Activated naive CD4-positive, alpha-beta T cell treated with anti-CD3 and anti-CD28 coated beads, Interleukin-2, amount 50 U/mL, for 16 hours (primary cell): ENCODE data around the gene UST.
"Not testable (repeated sequence)": the region's sequence is repeated elsewhere in the genome, so short reads cannot be mapped to it uniquely, and the experiment has no call there.

Experiments used
- DNase-seq: peaks from one replicate; pipeline ENCODE4 v3.0.0-alpha.2; 2020

Gene UST

GRCh38 chr6:148912252-148912651, 165.4 kb downstream of the UST start:
- DNase-seq = no peak

- no peak for DNase-seq
Measured at GRCh38 chr6:148915810-148916209, 169.0 kb downstream of the UST start.

DNA sequence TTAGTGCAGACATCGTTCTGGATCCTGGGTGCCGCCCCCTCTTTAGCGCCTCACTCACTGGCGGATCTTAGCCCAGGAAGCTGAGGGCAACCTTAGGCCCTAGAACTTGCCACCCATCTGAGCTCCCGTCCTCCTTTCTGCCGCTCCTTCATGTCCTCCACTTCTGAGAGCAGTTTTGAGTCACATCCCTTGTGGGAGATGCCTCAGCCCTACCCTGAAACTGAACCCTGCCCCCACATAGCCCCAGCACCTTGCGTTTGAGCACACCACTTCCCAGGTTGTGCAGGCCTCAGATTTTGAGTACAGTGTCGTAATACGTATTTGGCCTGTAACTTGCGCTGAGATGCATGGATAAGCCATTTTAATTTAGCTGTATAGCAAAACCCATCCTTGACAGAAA, 169.7 kb downstream of the UST start:
- DNase-seq = not testable (repeated sequence)

GRCh38 chr6:148924226-148925012, 177.6 kb downstream of the UST start:
- no peak for DNase-seq

DNA sequence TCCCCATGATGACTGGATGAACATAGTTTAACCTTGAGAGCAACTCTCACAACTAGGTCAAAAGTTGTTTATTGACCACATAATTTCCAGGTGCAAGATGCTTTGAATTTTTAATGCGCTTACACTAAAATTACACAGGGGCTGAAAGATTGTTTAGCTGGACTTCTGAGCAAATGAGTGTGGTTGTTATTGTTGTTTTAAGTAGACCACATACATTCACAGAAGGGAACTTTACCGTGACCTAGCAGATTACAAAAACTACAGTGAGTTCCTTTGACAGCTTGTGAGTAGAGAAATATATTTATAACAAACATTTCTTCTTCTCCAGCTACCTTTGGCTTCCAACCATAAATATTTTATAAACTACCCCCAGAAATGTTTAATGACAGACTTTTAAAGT, 178.9 kb downstream of the UST start:
- DNase-seq = no peak

- DNase-seq = no peak
Measured at GRCh38 chr6:148926478-148926877, 179.6 kb downstream of the UST start.

DNA sequence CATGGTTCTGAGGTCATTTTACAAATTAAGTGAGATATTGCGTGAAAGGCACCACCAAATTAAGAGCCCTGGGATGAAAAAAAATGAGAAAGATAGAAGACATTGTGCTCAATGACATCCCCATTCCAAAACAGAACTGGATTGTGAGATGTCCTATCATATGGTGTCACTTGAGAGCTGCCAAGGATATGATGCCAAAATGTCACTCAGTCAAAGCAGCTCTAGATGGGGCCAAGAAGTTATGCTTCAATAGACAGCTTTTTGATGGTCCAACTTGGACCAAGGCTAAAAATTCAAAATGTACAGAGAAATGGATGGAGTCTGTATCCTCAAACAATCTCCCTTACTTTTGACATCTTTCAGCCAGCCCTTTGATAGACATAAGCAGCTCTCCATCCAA, 180.8 kb downstream of the UST start:
- DNase-seq = no peak

GRCh38 chr6:148928811-148929210, 182.0 kb downstream of the UST start:
- DNase-seq = no peak

DNA sequence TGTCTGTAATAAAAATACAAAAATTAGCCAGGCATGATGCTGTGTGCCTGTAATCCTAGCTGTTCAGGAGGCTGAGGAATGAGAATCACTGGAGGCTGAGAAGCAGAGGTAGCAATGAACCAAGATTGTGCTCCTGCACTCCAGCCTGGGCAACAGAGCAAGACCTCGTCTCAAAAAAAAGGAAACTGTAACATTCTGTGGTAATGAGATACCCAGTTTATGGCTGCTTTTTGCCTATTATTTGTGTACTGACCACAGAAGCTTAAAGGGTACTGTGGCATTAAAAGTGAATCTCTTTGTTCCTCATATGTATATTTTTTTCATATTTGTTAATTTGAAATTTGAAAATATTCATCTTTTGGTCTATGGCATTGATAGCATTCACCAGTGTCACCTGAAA, 185.4 kb downstream of the UST start:
- no peak for DNase-seq

DNA sequence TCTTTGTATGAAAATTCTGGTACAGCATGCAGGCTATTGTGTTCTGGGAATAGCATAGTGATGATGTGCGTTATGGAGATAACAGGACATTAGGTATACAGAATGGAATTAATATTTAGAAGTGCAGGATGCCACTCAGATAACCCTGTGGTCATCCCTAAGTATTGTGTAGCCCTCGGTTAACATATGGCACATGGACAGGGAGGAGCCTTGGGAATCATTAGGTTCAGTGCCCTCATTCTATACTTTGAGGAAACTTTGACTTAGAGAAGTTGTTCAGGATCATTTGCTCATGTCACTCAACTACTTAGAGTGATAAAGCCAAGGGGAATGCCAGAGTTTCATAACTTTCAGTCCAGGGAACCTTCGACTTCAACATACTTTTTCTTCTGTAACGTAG, 185.9 kb downstream of the UST start:
- DNase-seq = no peak

DNA sequence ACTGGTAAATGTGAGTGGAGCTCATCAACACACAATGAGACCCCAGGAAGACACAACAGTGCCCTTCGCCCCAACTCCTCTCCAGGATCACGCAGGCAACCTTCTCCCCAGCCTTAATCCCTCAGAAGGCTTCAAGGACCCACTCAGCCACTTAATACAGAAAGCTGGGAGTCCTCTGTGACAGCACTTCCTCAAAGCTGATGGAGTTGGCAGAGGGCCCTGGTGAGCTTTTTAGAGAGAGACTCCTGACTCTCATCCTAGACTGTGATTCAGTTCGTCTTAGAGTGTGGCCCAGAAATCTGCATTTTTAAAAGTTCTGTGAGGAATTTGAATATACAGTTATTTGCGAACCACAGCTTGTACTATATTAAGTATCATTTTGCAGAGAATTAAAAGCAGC, 187.7 kb downstream of the UST start:
- no peak for DNase-seq

DNA sequence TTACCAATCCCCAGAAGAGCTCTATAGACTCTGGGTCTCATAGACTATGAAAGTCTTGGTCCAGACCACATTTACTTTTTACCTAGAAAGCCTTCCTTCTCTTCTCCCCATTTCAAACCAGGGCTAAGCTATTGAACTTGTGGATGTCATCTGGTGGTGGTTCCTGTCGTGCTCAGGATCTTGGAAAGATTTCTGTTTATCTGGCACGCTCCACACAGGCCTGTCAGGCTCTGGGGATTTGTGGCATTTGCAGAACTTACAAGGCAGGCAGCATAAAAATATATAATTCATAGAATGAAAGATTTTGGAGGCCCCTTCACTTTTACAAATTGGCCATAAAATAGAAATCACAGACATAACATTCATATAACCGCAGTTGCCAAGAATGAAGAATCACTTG, 188.1 kb downstream of the UST start:
- DNase-seq = no peak

DNA sequence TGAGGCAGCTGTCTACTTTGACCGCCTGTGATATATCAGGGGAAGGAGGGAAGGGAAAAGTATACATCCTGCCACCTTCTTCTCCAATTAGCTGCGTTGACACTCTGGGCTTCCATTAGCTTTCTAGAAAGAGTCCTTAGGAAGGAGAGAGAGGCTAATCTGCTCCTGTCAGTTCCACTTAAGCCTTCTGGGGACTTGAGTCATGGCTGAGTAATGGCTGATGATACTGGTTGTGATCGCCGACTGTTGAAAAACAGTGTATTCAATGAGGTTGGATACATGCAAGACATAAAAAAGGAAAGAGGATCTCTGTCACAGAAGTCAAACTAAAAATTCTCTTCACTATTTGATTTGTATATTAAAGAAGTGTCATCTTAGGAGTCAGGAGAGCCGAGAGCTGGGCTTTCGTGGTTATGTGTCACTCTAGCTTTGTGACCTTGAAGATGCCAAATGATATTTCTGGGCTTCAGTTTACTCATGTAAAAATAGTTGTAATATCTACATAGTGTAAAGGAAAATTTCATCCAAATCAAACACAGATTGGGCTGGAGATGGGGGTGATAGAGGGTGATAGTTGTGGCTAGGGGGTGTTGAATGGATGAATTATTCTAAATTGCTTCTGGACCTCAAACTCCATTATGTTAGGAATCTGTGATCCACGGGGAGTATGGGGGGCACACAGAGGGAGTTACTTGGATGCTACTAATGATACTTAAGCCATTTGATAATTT, 189.0 kb downstream of the UST start:
- no peak for DNase-seq

DNA sequence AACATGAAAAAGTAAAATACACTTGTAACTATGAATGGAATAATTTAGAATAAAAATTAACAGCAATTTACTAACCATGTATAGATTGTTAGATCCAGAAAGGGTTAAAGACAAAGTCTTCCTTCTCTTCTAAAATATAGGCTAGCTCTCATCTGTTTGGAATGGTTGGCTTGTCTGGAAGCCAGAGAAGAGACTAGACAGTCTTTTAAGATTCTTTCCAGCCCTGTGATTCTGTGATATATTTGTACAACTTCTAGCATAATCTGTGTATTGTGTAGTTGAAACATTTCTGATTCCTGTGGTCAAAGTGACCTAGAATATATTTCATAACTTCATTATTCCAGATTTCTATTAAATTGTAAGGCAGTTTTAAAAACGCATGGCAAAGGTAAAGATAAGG, 196.6 kb downstream of the UST start:
- no peak for DNase-seq

- DNase-seq = no peak
Measured at GRCh38 chr6:148944608-148945007, 197.8 kb downstream of the UST start.

DNA sequence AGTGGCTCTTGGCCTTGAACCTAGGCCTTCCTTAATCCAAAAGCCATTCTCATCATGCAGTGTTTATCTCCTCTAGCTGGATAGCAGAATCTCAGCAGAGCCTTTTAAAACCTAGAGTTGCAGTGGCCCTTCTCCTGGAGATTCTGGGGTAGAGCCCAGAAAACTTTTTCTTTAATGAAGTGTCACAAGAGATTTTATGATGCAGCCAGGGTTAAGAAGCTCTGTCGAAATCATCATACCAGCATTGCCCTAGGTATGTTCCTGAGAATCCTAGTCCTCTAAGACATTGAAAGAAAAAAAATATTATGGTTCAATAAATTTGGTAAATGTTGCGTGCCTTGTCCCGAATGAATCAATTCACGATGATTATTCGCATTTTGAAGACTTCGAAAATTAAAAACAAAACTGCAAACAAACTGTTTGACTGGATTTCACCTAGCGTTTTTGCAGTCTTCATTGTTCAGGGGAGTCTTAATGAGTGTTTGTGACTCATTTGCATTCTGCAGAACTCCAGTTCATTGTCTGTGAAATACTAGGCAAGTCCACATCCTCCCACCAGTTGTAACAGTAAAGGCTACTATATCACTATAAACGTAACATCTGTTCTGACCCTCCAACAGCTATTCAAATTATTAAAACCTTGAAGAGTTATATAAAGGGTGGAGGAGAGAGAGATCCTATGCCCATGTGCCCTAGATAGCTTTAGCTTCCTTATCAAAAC, 198.6 kb downstream of the UST start:
- DNase-seq = no peak

- peak; percentile 73 for DNase-seq
Measured at GRCh38 chr6:148947621-148948444, 201.0 kb downstream of the UST start.

DNA sequence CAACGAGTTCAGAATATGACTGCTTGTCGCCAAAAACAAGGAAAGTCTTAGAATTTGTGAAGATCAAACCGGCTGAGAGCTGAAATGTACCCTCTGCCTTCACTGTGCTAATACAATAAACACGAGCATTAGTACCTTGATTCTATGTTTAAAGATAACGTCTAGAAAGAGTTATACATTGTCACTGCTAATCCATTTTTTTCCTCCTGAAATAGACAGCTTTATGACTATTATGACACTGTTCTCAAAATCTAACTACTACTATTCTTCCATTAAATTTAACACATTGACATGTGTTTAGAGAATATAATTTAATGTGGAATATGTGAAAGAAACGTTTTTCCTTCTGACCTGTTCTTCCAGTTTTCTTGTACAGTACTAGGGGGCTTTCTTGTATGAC, 204.8 kb downstream of the UST start:
- DNase-seq = no peak

DNA sequence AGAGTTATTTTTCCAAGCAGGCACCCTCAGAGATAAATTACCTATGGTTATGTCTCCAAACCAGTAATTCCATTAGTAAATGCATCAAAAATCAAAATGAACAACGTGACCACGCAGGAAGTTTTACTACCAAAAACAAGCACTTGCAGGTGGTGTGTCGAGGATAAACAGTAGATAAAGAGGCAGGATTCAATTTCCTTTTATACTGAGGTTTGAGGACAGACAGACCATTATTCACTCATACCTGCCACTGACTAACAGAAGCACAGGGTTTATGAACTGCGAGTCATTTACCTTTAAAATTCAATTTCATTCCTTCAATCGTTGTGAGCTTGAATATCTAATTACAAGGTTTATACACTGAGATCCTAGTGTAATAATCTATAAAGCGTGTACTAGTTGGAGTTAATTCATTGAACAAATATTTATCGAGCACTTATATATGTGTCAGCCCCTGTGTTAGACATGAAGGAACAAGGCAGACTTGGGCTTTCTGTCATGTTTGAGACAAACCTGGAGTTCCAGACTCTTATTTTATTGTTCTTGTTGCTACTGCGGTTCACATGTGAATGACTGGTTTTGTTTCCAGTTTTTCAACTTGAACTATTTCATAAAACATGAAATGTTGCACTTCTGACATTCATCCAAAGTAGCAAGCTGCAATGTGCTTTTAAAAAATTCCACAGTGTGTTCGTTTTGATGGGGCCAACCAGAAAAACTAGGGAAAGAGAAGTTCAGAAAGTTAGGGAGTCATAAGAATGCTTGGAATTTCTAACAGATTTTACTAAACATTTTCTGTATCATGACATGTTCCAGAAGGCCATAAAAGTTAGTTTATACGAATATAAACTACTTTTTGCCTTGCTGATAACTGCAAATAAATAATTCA, 205.6 kb downstream of the UST start:
- DNase-seq = no peak

DNA sequence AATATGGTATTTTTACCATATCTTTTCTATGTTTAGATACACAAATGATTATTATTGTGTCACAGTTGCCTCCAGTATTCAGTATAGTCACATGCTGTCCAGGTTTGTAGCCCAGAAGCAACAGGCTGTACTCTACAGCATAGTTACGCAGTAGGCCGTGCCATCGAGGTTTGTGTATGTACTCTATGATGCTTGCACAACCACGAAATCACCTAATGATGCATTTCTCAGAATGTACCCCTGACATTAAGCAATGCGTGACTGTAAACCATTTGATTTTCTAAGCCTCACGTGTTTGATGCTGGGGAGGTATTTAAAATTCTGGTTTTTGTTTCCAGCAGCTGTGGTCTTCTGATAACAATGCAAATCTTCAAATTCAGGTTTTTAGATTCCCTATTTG, 207.6 kb downstream of the UST start:
- no peak for DNase-seq

DNA sequence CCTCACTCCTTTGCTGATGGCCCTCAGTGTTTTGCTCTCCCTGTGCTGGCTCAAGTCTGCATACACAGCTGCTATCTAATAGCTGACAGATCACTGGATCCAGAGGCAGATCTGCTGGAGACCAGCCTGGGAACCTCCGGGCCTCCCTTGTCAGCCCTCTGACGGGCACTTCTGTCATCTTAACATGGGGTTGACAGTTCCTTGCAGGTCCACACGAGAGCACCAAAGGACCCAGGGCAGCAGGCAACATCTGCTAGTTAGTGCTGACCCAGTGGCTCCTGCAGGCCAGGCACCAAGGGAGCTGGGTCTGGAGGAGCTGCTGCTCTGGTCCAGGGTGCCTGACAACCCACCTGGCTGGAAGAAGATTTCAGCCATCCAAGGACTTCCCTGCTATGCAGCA, 208.1 kb downstream of the UST start:
- DNase-seq = no peak

DNA sequence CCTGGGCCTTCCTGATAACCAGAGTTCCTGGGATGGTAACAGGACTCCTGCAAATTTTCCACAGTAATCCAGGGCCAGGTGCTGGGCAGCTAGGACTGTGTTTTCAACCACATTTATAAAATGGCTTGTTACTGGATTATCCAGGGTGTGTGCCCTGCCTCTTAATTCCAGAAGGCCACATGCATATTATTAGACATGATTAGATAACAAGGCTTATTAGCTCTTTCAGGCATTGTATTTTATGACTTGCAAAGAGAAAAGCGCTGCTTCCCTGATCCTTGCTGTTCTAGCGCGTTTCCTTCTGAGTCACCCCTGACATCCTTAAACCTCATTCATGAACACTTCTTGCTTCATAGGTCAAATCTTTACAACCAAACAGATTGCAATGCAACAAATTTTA, 208.6 kb downstream of the UST start:
- DNase-seq = no peak
